NCI-H2171 treated with DMSO at 0.1 percent for 48 hours (cell line): ENCODE results near the gene PPT2.
"Not testable (repeated sequence)": the region's sequence is repeated elsewhere in the genome, so short reads cannot be mapped to it uniquely, and the experiment has no call there.

Experiments
- DNase-seq: peaks from one replicate; lab custom pipeline; 2025; lab: John Stamatoyannopoulos, UW

Gene PPT2

DNA sequence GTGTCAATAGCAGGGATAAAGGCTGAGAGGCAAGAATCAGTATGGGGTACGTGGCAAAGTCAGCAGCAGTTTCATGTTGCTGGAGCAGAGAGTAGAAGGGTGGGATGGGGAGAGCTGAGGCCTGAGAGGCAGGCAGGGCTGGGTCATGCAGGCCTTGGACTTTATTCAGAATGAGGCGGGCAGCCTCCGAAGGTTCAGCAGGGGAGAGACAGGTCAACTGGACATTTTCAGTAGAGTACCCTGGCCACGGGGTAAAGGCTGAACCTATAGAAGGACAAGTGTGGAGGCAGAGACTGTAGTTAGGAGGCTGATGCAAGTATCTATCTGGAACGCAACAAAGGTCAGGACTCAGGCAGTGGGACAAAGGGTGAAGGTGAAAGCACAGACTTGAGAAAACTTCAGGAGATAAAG is 56.3 kb downstream of the PPT2 start:
- DNase-seq, result no peak

DNA sequence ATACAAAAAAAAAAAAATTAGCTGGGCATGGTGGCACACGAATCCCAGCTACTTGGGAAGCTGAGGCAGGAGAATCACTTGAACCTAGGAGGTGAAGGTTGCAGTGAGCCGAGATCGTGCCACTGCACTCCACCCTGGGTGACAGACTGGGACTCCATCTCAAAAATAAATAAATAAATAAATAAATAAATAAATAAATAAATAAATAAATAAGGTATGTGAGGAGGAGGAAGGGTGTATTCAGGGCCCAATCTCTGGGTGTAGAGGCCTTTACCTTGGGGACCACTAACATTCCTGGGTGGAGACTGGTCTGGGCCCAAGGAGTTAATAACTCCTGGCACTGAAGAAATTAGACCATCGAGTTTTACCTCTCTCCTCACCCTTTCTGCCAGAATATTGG is 57.5 kb downstream of the PPT2 start:
- not testable (repeated sequence) for DNase-seq

DNA sequence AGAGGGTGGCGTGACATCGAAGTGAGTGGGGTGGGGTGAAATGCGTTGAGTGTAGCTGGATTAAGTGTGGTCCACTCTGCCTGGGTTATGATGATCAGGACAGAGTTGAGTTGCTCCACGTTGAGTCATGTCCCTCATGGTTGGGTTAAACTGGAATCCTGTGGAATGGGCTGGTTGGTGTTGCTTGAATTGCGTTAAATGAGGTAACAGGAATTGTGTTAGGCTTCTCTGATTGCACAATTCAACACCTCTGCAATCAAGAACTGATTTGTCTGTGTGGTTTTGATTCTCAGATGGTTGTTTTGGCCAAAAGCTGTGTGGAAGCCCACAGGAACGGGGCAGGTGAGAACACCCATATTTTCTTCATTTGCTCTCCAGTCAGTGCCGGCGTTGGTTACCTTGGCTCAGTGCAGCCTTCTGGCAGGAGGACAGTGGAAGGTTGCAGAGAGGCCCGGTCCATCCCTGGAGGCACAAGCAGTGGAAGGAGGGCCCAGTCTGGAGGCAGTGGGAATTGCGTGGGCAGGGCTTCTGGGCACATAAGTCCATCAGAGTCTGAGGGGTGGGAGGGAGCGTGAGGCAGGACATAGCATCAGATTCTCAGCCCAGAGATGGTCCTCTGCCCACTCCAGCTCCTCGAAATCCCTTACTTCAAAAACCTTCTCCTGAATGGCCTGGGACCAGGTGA is 58.3 kb downstream of the PPT2 start:
- no peak for DNase-seq
